ENCODE results near the gene PAQR8. TPM values are rescaled to one million over a fixed set of nuclear protein-coding genes. Genes with fewer than 3 reads are reported as not detected.
A peak's percentile ranks its signal among the peaks of the same experiment; 100 is the strongest.

The PAQR8 gene
- total RNA-seq, 1 donor from 2014 or later: 1.5 TPM

GRCh38 chr6:52336919-52337561 lies 24.9 kb upstream of the PAQR8 start:
- H3K27ac Mint-ChIP-seq (ENCODE audit: unreplicated experiment): no peak overlapping the region
- Histone ChIP-seq H3K9ac (ENCODE audit: low read length) (no peak overlapping the region), H3K4me3 (ENCODE audit: insufficient read depth, low read depth, low read length) (no peak overlapping the region), H3K4me2 (ENCODE audit: low read length) (no peak overlapping the region), H3K27ac (ENCODE audit: low read depth, low read length) (no peak overlapping the region), H4K20me1 (ENCODE audit: insufficient read depth, low read length) (no peaks in the 10 kb centered on the region), H3K79me2 (ENCODE audit: insufficient read depth, low read length) (no peaks in the 10 kb centered on the region), H2AFZ (ENCODE audit: low read depth, low read length) (no peak overlapping the region), H3K27me3 (ENCODE audit: insufficient read depth, low read length) (no peaks in the 10 kb centered on the region), H3K4me1 (ENCODE audit: insufficient read depth, low read length) (no peaks in the 10 kb centered on the region), H3K9me3 (ENCODE audit: insufficient read depth, low read depth, low read length) (no peaks in the 10 kb centered on the region), H3K36me3 (ENCODE audit: insufficient read depth, low read length) (no peaks in the 10 kb centered on the region)
- TF ChIP-seq CTCF (IDR thresholded peaks at IDR 0.05; ENCODE audit: insufficient read depth, low read depth, low read length) (no peak), EZH2 (IDR thresholded peaks at IDR 0.05; ENCODE audit: insufficient read depth, low read length) (no peak)
- H3K4me1 Mint-ChIP-seq (ENCODE audit: low read depth, unreplicated experiment): peaks cover 13% of the 10 kb centered on the region
- H3K27me3 Mint-ChIP-seq (ENCODE audit: low read depth, unreplicated experiment): peaks cover 3% of the 10 kb centered on the region
- no peak for DNase-seq (ENCODE audit: low read depth)
- H3K4me3 Mint-ChIP-seq (ENCODE audit: unreplicated experiment): no peak overlapping the region
- no peaks in the 10 kb centered on the region for H3K9me3 Mint-ChIP-seq (ENCODE audit: unreplicated experiment)
- no peak for FAIRE-seq
- H3K36me3 Mint-ChIP-seq (ENCODE audit: low read depth, unreplicated experiment): no peaks in the 10 kb centered on the region

DNA sequence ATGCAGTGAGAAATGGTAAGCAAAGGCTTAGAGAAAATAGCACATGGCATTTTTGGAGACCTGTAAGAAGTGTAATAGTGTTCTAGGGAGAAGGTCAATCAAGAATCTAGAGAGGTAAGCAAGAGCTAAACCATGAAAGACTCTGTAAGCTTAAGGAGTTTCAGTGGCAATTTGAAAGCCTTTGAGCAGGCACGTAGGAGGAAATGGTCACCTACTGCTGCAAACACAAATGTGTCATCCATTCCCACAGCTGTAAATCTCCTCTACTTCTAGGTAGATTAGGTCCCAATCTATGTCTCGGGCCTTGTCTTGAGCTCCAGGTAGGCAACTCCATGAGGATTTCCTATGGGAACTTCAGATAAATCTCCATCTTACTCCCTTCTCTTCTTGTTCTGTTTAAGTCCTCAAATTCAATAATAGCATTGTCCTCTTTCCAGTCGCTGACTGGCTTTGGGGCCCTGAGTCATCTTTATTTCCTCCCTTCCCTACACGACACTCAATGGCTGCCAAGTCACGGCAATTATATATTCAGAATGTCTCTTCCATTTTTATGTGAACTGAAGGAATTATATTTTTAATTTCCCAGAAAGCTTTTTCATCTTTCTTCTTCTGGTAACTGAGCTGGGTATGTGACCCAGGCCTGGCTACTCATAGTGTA lies 24.2 kb upstream of the PAQR8 start:
- no peak overlapping the region for H3K4me3 ChIP-seq (ENCODE audit: insufficient read depth, low read depth, low read length)
- H3K4me3 Mint-ChIP-seq (ENCODE audit: unreplicated experiment): no peak overlapping the region
- DNase-seq (ENCODE audit: low read depth) (no peak), FAIRE-seq (no peak)
- no peaks in the 10 kb centered on the region for H3K4me1 ChIP-seq (ENCODE audit: insufficient read depth, low read length)
- no peaks in the 10 kb centered on the region for H3K9me3 Mint-ChIP-seq (ENCODE audit: unreplicated experiment)
- peaks cover 13% of the 10 kb centered on the region for H3K4me1 Mint-ChIP-seq (ENCODE audit: low read depth, unreplicated experiment)
- H3K27me3 Mint-ChIP-seq (ENCODE audit: low read depth, unreplicated experiment): peaks cover 3% of the 10 kb centered on the region
- no peaks in the 10 kb centered on the region for H3K9me3 ChIP-seq (ENCODE audit: insufficient read depth, low read depth, low read length)
- H4K20me1 ChIP-seq (ENCODE audit: insufficient read depth, low read length): no peaks in the 10 kb centered on the region
- no peak overlapping the region for H3K27ac Mint-ChIP-seq (ENCODE audit: unreplicated experiment)
- no peaks in the 10 kb centered on the region for H3K79me2 ChIP-seq (ENCODE audit: insufficient read depth, low read length)
- no peaks in the 10 kb centered on the region for H3K36me3 ChIP-seq (ENCODE audit: insufficient read depth, low read length)
- TF ChIP-seq CTCF (IDR thresholded peaks at IDR 0.05; ENCODE audit: insufficient read depth, low read depth, low read length) (no peak), EZH2 (IDR thresholded peaks at IDR 0.05; ENCODE audit: insufficient read depth, low read length) (no peak)
- no peaks in the 10 kb centered on the region for H3K27me3 ChIP-seq (ENCODE audit: insufficient read depth, low read length)
- no peak overlapping the region for H3K9ac ChIP-seq (ENCODE audit: low read length)
- no peak overlapping the region for H3K4me2 ChIP-seq (ENCODE audit: low read length)
- H3K27ac ChIP-seq (ENCODE audit: low read depth, low read length): no peak overlapping the region
- no peak overlapping the region for H2AFZ ChIP-seq (ENCODE audit: low read depth, low read length)
- H3K36me3 Mint-ChIP-seq (ENCODE audit: low read depth, unreplicated experiment): no peaks in the 10 kb centered on the region

DNA sequence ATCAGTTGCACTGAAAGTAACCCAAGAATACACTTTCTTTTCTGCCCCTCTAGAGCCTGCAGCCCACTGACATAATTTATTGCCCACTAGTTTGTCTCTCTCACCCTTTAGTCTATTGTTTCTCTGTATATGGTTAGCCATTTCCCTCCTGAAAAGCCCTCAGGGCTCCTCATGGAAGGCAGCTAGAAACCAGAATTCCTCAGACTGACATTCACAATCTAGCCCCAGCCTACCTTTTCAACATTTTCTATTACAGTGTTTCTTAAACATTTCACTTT lies 21.4 kb upstream of the PAQR8 start:
- Histone ChIP-seq H4K20me1 (ENCODE audit: insufficient read depth, low read length) (no peaks in the 10 kb centered on the region), H3K79me2 (ENCODE audit: insufficient read depth, low read length) (no peaks in the 10 kb centered on the region), H3K4me3 (ENCODE audit: insufficient read depth, low read depth, low read length) (no peak overlapping the region), H3K4me2 (ENCODE audit: low read length) (no peak overlapping the region), H3K9ac (ENCODE audit: low read length) (no peak overlapping the region), H3K9me3 (ENCODE audit: insufficient read depth, low read depth, low read length) (no peaks in the 10 kb centered on the region), H3K27ac (ENCODE audit: low read depth, low read length) (no peak overlapping the region), H3K36me3 (ENCODE audit: insufficient read depth, low read length) (no peaks in the 10 kb centered on the region), H3K27me3 (ENCODE audit: insufficient read depth, low read length) (no peaks in the 10 kb centered on the region), H2AFZ (ENCODE audit: low read depth, low read length) (peak overlapping the region; percentile 37), H3K4me1 (ENCODE audit: insufficient read depth, low read length) (no peaks in the 10 kb centered on the region)
- Mint-ChIP-seq H3K36me3 (ENCODE audit: low read depth, unreplicated experiment) (no peaks in the 10 kb centered on the region), H3K4me1 (ENCODE audit: low read depth, unreplicated experiment) (peaks cover 8% of the 10 kb centered on the region), H3K4me3 (ENCODE audit: unreplicated experiment) (no peak overlapping the region), H3K9me3 (ENCODE audit: unreplicated experiment) (no peaks in the 10 kb centered on the region), H3K27me3 (ENCODE audit: low read depth, unreplicated experiment) (peaks cover 3% of the 10 kb centered on the region), H3K27ac (ENCODE audit: unreplicated experiment) (no peak overlapping the region)
- FAIRE-seq (no peak), DNase-seq (ENCODE audit: low read depth) (no peak)
- TF ChIP-seq CTCF (IDR thresholded peaks at IDR 0.05; ENCODE audit: insufficient read depth, low read depth, low read length): no peak
- no peak for TF ChIP-seq EZH2 (IDR thresholded peaks at IDR 0.05; ENCODE audit: insufficient read depth, low read length)
